Activated CD4-positive, alpha-beta T cell treated with anti-CD3 and anti-CD28 coated beads, Interleukin-2, amount 10 ng/mL, durations not matched to agents 7 days and 5 days (primary cell): ENCODE data around the gene ENGASE. TPM values are rescaled to one million over a fixed set of nuclear protein-coding genes. Genes with fewer than 3 reads are reported as not detected.

Experiments
- CTCF ChIA-PET: fragments of 350-600 bp; sonication (Branson Sonifier 250); formaldehyde crosslinking; loops from one replicate; lab custom pipeline; 2021; ENCODE audit warnings: antibody characterized with exemption; lab: Charles Lee
- POLR2A ChIA-PET: fragments of 350-600 bp; sonication (Branson Sonifier 250); formaldehyde crosslinking; loops from one replicate; lab custom pipeline; 2021; ENCODE audit warnings: antibody characterized with exemption; lab: Charles Lee
- DNase-seq: peaks from one replicate; pipeline ENCODE4 v3.0.0-alpha.2; 2020
- H3K27ac Mint-ChIP-seq: one replicate; pipeline ENCODE4 v1.8.0; 2021; ENCODE audit warnings: mild to moderate bottlenecking, moderate library complexity, mixed read lengths
- H3K27me3 Mint-ChIP-seq: one replicate; pipeline ENCODE4 v1.8.0; 2021; ENCODE audit warnings: mixed read lengths
- H3K36me3 Mint-ChIP-seq: one replicate; pipeline ENCODE4 v1.8.0; 2021; ENCODE audit warnings: low read depth, mixed read lengths
- H3K4me1 Mint-ChIP-seq: one replicate; pipeline ENCODE4 v1.8.0; 2021; ENCODE audit warnings: mixed read lengths
- H3K4me3 Mint-ChIP-seq: one replicate; pipeline ENCODE4 v1.8.0; 2021; ENCODE audit warnings: mild to moderate bottlenecking, moderate library complexity, mixed read lengths
- H3K9me3 Mint-ChIP-seq: one replicate; pipeline ENCODE4 v1.8.0; 2021; ENCODE audit warnings: mixed read lengths
- total RNA-seq, 2 experiments: library from RNA; stranded (reverse); gene quantifications; one replicate each; pipeline ENCODE4 v1.2.3, GENCODE V29; 2021

The ENGASE gene
- total RNA-seq, 2 experiments from 2014 or later, result 30.8 to 36.1 TPM

GRCh38 chr17:79048826-79049755 is 25.5 kb upstream of the ENGASE start:
- POLR2A ChIA-PET, result no interaction called here
- no peaks in the 10 kb centered on the region for H3K4me1 Mint-ChIP-seq
- peaks cover 3% of the 10 kb centered on the region for H3K9me3 Mint-ChIP-seq
- DNase-seq, result no peak
- CTCF ChIA-PET, result interaction anchor here (1.3 kb wide), 1 partner anchor 8 kb away, joined by 4 read pairs; no protein-coding TSS in a partner anchor
- peaks cover under 1% of the 10 kb centered on the region for H3K36me3 Mint-ChIP-seq
- no peak overlapping the region for H3K27ac Mint-ChIP-seq
- no peak overlapping the region for H3K4me3 Mint-ChIP-seq
- peaks cover 9% of the 10 kb centered on the region for H3K27me3 Mint-ChIP-seq

- POLR2A ChIA-PET, result no interaction called here
- no peaks in the 10 kb centered on the region for H3K4me1 Mint-ChIP-seq
- DNase-seq, result no peak
- CTCF ChIA-PET, result interaction anchor here (0.5 to 1.3 kb wide), 2 partner anchors 9 to 984 kb away, joined by 3 to 4 read pairs; no protein-coding TSS in a partner anchor
- no peak overlapping the region for H3K4me3 Mint-ChIP-seq
- H3K27ac Mint-ChIP-seq, result no peak overlapping the region
- peaks cover 11% of the 10 kb centered on the region for H3K27me3 Mint-ChIP-seq
- peaks cover 10% of the 10 kb centered on the region for H3K9me3 Mint-ChIP-seq
- H3K36me3 Mint-ChIP-seq, result peaks cover 2% of the 10 kb centered on the region
Measured at GRCh38 chr17:79049821-79050220, 24.8 kb upstream of the ENGASE start.

- H3K36me3 Mint-ChIP-seq, result peaks cover 2% of the 10 kb centered on the region
- H3K4me1 Mint-ChIP-seq, result no peaks in the 10 kb centered on the region
- CTCF ChIA-PET, result interaction anchor here (0.5 to 1.3 kb wide), 2 partner anchors 10 to 983 kb away, joined by 3 to 4 read pairs; no protein-coding TSS in a partner anchor
- H3K9me3 Mint-ChIP-seq, result peaks cover 13% of the 10 kb centered on the region
- POLR2A ChIA-PET, result no interaction called here
- H3K27ac Mint-ChIP-seq, result no peak overlapping the region
- no peak overlapping the region for H3K4me3 Mint-ChIP-seq
- no peak for DNase-seq
- H3K27me3 Mint-ChIP-seq, result peaks cover 11% of the 10 kb centered on the region
Measured at GRCh38 chr17:79050551-79050950, 24.1 kb upstream of the ENGASE start.

DNA sequence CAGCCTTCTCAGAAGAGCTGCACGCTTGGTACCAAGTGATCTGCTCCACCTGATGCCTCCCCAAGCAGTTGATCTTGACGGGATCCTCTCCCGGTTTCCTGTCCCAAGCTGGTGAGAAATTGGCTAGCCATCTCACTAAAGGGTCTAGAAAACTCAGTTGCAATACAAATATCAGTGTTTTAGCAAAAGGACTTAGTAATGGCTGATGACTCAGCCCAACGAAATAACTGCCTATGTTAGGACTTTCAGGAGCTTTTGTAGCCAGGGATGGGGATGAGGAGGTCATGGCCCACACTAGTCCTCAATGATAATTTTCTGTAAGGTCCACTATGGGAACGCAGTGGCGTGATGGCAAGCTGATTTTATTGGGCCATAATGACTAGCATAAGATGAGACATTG is 23.3 kb upstream of the ENGASE start:
- Mint-ChIP-seq H3K27ac (no peak overlapping the region), H3K9me3 (peaks cover 13% of the 10 kb centered on the region), H3K27me3 (peaks cover 11% of the 10 kb centered on the region), H3K4me1 (no peaks in the 10 kb centered on the region), H3K36me3 (peaks cover 2% of the 10 kb centered on the region), H3K4me3 (no peak overlapping the region)
- DNase-seq, result no peak
- POLR2A ChIA-PET, result no interaction called here
- CTCF ChIA-PET, result no interaction called here

DNA sequence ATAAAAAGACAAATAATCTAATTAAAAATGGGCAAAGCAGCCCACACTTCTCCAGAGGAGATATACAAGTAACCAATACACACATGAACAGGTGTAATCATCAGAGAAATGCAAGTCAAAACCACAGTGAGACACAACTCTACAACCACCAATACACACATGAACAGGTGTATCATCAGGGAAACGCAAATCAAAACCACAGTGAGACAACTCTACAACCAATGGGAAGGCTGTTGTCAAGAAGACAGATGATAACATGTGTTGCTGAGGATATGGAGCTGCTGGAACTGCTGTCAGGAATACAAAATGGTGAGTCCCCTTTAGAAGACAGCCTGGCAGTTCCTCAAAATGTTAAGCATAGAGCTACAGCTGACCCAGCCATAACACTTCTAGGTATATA is 22.5 kb upstream of the ENGASE start:
- peaks cover 11% of the 10 kb centered on the region for H3K27me3 Mint-ChIP-seq
- H3K36me3 Mint-ChIP-seq, result peaks cover 2% of the 10 kb centered on the region
- DNase-seq, result no peak
- H3K27ac Mint-ChIP-seq, result no peak overlapping the region
- CTCF ChIA-PET, result interaction anchor here (0.7 to 1.2 kb wide), 2 partner anchors 11 to 16 kb away, joined by 3 read pairs; no protein-coding TSS in a partner anchor
- H3K9me3 Mint-ChIP-seq, result peaks cover 13% of the 10 kb centered on the region
- H3K4me1 Mint-ChIP-seq, result no peaks in the 10 kb centered on the region
- POLR2A ChIA-PET, result no interaction called here
- H3K4me3 Mint-ChIP-seq, result no peak overlapping the region

DNA sequence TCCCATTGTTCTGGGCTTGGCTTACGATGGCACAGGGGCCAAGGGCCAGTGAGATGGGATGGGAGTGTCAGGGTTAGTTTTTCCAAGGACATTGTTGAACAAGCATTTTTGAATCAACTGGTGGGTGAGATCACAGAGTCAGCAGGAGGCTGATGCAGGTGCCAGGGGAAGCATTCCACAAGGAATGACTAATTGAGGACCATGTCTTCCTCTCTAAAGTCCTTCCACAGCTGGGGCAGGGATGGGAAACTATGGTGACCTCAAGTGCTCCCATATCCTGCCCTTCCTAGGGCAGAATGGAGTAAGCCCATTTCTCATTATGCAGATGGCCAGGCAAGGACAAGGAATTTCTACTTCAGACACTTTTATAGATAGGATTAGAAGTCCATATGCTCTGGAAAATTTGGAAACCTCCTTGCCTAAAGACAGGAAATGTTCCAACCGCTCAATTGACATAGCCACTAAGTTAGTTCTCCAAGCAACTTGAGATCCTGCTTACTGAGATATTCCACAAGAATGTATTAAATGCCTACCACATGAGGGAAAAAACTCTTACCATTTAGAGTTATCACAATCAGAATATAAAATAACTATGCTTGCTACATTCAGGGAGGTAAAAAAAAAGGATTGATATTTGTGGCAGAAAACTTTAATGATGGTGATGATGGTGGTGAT is 21.2 kb upstream of the ENGASE start:
- H3K4me1 Mint-ChIP-seq, result no peaks in the 10 kb centered on the region
- H3K9me3 Mint-ChIP-seq, result peaks cover 13% of the 10 kb centered on the region
- peaks cover 4% of the 10 kb centered on the region for H3K36me3 Mint-ChIP-seq
- H3K27me3 Mint-ChIP-seq, result peaks cover 14% of the 10 kb centered on the region
- DNase-seq, result no peak
- POLR2A ChIA-PET, result no interaction called here
- CTCF ChIA-PET, result interaction anchor here (0.7 to 1.2 kb wide), 3 partner anchors 10 to 17 kb away, joined by 3 to 5 read pairs (median 3); no protein-coding TSS in a partner anchor
- H3K27ac Mint-ChIP-seq, result no peak overlapping the region
- no peak overlapping the region for H3K4me3 Mint-ChIP-seq

DNA sequence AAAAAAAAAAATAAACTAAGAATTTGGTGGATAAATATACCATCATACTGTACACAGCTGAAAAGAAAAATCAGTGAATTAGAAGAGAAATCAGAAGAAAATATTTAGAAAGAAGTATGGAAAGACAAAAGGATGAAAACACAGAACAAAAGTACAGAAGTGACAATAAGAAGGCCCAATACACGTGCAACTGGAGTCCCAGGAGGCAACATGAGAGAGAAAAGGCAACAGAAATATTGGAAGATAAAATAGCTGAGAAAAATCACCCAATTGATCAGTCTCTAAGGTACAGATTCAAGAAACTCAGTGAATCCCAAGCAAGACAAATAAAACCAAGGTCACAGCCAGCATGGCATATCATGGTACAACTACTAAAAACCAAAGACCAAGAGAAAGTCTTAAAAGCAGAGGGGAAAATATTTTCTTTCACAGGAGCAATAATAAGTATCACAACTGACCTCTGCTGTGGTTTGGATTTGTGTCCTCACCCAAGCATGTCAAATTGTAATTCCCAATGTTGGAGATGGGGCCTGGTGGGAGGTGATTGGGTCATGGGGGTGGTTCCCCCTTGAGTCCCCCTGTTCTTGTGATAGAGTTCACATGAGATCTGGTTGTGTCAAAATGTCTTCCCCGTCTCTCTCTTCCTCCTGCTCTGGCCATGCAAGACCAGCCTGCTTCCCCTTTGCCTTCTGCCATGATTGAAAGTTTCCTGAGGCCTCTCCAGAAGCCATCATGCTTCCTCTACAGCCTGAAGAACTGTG is 20.2 kb upstream of the ENGASE start:
- Mint-ChIP-seq H3K27me3 (peaks cover 14% of the 10 kb centered on the region), H3K9me3 (peaks cover 13% of the 10 kb centered on the region), H3K4me1 (peaks cover 3% of the 10 kb centered on the region), H3K27ac (no peak overlapping the region), H3K36me3 (peaks cover 4% of the 10 kb centered on the region), H3K4me3 (no peak overlapping the region)
- no peak for DNase-seq
- ChIA-PET POLR2A (no interaction called here), CTCF (interaction anchor here (0.6 to 0.9 kb wide), 3 partner anchors 12 to 35 kb away, joined by 3 to 5 read pairs (median 5); no protein-coding TSS in a partner anchor)

DNA sequence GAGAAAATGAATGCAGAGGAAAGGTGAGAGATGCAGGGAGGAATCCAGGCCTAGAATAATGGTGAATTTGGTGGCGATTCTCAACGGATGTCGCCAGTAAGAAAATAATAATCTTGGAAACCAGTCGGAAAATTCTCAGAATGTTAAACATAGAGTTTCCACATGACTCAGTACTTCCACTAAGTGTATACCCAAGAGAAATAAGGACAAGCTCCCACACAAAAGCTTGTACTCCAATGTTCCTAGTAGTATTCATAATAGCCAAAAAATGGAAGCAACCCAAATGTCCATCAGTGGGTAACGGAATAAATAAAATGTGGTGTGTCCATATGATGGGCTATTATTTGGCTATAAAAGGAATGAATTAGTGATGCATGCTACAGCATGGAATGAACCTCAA is 19.4 kb upstream of the ENGASE start:
- Mint-ChIP-seq H3K4me3 (no peak overlapping the region), H3K4me1 (peaks cover 3% of the 10 kb centered on the region), H3K27ac (no peak overlapping the region), H3K36me3 (peaks cover 4% of the 10 kb centered on the region), H3K9me3 (peaks cover 13% of the 10 kb centered on the region), H3K27me3 (peaks cover 14% of the 10 kb centered on the region)
- DNase-seq, result no peak
- ChIA-PET POLR2A (no interaction called here), CTCF (no interaction called here)

DNA sequence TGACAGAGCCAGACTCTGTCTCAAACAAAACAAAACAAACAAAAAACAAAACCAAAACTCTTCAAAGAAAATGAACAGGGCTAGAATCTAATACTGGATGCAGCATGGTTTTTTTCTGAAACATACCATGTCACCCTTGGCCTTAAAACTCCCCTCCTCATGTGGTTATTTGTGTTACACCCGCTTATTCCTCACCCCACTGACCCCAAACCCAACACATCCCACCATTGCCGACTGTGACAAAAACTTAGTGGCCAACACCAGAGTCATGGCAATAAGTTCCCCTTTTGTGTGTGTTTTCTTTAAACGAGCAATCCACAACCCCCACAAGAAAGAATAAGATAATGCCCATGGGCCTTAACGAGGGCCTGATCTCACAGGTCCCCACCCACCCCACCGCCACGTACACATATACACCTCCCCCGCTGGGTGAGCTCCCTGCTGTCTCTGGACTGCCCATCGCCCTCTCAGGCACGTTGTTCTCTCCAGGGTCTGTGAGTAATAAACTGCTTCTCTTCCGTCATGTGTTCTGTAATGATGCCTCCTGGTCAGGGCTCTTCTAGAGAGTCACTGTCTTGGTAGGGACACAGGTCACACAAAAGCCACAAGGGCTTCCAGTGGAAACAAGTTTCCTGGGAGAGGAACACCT is 16.8 kb upstream of the ENGASE start:
- peaks cover 4% of the 10 kb centered on the region for H3K36me3 Mint-ChIP-seq
- peaks cover 3% of the 10 kb centered on the region for H3K4me1 Mint-ChIP-seq
- no peak overlapping the region for H3K4me3 Mint-ChIP-seq
- H3K9me3 Mint-ChIP-seq, result peaks cover 13% of the 10 kb centered on the region
- no peak overlapping the region for H3K27ac Mint-ChIP-seq
- ChIA-PET CTCF (interaction anchor here (0.6 to 1.7 kb wide), 2 partner anchors 12 to 824 kb away, joined by 3 to 6 read pairs; no protein-coding TSS in a partner anchor), POLR2A (no interaction called here)
- peaks cover 11% of the 10 kb centered on the region for H3K27me3 Mint-ChIP-seq
- DNase-seq, result no peak

DNA sequence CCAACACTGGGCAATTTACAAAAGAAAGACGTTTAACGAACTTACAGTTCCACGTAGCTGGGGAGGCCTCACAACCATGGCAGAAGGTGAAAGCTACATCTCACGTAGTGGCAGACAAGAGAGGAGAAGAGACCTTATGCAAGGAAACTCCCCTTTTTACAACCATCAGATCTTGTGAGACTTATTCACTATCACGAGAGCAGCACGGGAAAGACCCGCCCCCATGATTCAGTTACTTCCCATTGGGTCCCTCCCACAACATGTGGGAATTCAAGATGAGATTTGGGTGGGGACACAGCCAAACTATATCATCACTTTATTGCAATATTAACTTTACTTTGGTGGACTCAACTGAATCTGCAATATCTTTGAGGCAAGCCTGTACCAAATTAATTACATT is 11.9 kb upstream of the ENGASE start:
- Mint-ChIP-seq H3K27ac (no peak overlapping the region), H3K4me3 (no peak overlapping the region)

DNA sequence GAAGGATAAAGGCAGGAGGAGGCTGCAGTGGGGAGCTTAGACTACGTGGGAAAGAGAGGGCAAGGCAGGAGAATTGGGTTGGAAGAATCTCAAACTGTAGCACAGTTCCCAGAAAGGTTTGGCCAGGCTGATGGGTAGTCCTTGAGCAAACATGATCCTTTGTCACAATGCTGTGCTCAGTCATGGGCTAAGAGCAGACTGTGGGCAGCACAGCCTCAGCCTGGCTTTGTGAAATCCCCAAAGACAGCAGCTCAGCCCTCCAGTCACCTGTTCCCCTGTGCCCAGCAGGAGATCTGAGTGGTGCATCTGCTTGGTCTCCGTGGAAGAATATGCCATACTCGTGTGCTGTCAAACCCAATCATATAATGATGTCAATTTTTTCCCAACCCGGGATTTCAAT is 10.6 kb upstream of the ENGASE start:
- Mint-ChIP-seq H3K9me3 (no peaks in the 10 kb centered on the region), H3K4me1 (peaks cover 3% of the 10 kb centered on the region), H3K27ac (no peak overlapping the region), H3K27me3 (peaks cover 1% of the 10 kb centered on the region), H3K36me3 (no peaks in the 10 kb centered on the region), H3K4me3 (no peak overlapping the region)
- ChIA-PET POLR2A (no interaction called here), CTCF (interaction anchor here (1.6 kb wide), 1 partner anchor 84 kb away, joined by 4 read pairs; no protein-coding TSS in a partner anchor)
- no peak for DNase-seq

More for the DNA sequence above, 11.9 kb upstream of the ENGASE start:
- ChIA-PET CTCF (interaction anchor here (0.5 to 1.0 kb wide), 3 partner anchors 10 to 31 kb away, joined by 3 to 4 read pairs (median 3); no protein-coding TSS in a partner anchor), POLR2A (no interaction called here)
- Mint-ChIP-seq H3K27me3 (peaks cover 4% of the 10 kb centered on the region), H3K9me3 (no peaks in the 10 kb centered on the region), H3K4me1 (peaks cover 6% of the 10 kb centered on the region), H3K36me3 (peaks cover 2% of the 10 kb centered on the region)
- DNase-seq, result no peak
